HG03469 (cell line): Measurements from ENCODE around the gene GATA6.
"Not testable (repeated sequence)": the region's sequence is repeated elsewhere in the genome, so short reads cannot be mapped to it uniquely, and the experiment has no call there.

Experiments used
- ATAC-seq: cut with Tn5 transposase; IDR thresholded peaks from one replicate; pipeline ENCODE4 v1.9.1; 2021; ENCODE audit warnings: mild to moderate bottlenecking, moderate library complexity, moderate number of reproducible peaks; ENCODE audit not compliant: unreplicated experiment

The GATA6 gene

GRCh38 chr18:22203536-22204213, 34.3 kb downstream of the GATA6 start:
- no peak for ATAC-seq

- ATAC-seq, result no peak
Observed at GRCh38 chr18:22204214-22204536, 34.8 kb downstream of the GATA6 start.

GRCh38 chr18:22204996-22205395, 35.6 kb downstream of the GATA6 start:
- ATAC-seq, result no peak

- no peak for ATAC-seq
Observed at GRCh38 chr18:22207021-22207758, 37.8 kb downstream of the GATA6 start.

GRCh38 chr18:22210311-22210754, 40.9 kb downstream of the GATA6 start:
- no peak for ATAC-seq

- no peak for ATAC-seq
Observed at GRCh38 chr18:22211657-22212056, 42.3 kb downstream of the GATA6 start.

GRCh38 chr18:22213333-22213973, 44.1 kb downstream of the GATA6 start:
- ATAC-seq, result no peak

- no peak for ATAC-seq
Observed at GRCh38 chr18:22214731-22215528, 45.5 kb downstream of the GATA6 start.

- no peak for ATAC-seq
Observed at GRCh38 chr18:22218835-22219234, 49.4 kb downstream of the GATA6 start.

- no peak for ATAC-seq
Observed at GRCh38 chr18:22219568-22220355, 50.4 kb downstream of the GATA6 start.

- ATAC-seq, result not testable (repeated sequence)
Observed at GRCh38 chr18:22220585-22220984, 51.2 kb downstream of the GATA6 start.

GRCh38 chr18:22221350-22221749, 52.0 kb downstream of the GATA6 start:
- no peak for ATAC-seq

- no peak for ATAC-seq
Observed at GRCh38 chr18:22223254-22223964, 54.0 kb downstream of the GATA6 start.

- ATAC-seq, result no peak
Observed at GRCh38 chr18:22223965-22224322, 54.6 kb downstream of the GATA6 start.

GRCh38 chr18:22224339-22224738, 55.0 kb downstream of the GATA6 start:
- no peak for ATAC-seq

- no peak for ATAC-seq
Observed at GRCh38 chr18:22226801-22227200, 57.4 kb downstream of the GATA6 start.

- ATAC-seq, result no peak
Observed at GRCh38 chr18:22228976-22229375, 59.6 kb downstream of the GATA6 start.

GRCh38 chr18:22229456-22230124, 60.2 kb downstream of the GATA6 start:
- no peak for ATAC-seq

GRCh38 chr18:22230471-22230945, 61.1 kb downstream of the GATA6 start:
- no peak for ATAC-seq
